Measurements from ENCODE around the gene YWHAG. TPM values are rescaled to one million over a fixed set of nuclear protein-coding genes. Genes with fewer than 3 reads are reported as not detected.

YWHAG gene
- total RNA-seq, 1 experiment from 2014 or later: 241 TPM

DNA sequence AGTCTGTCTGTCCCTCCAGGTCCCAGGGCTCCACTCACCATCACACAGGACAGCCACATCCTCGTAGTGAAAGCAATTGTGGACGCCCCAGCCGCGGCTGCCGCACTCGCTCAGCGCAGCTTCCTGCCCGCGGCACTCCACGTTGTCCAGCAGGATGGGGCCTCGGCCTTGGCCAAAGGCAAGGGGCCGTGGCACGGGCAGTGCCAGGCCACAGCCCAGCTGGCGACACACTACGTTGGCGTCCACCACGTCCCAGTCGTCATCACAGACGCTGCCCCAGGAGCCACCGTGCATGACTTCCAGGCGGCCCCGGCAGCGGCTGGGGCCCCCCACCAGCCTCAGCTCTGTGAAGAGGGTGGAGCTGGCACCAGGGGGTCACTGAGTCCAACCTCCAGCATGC, 41.5 kb upstream of the YWHAG start:
- H4K8ac ChIP-seq (replicated peaks; ENCODE audit: insufficient read length, low read depth, low read length): no peak overlapping the region

More for the DNA sequence above, 41.5 kb upstream of the YWHAG start:
- Histone ChIP-seq H3K9me3 (ENCODE audit: control insufficient read depth, low read depth, low read length) (no peaks in the 10 kb centered on the region), H3K18ac (ENCODE audit: insufficient read length, low read depth, low read length) (no peak overlapping the region), H3K14ac (ENCODE audit: insufficient read depth, low read length) (no peak overlapping the region), H2AK5ac (ENCODE audit: insufficient read length, low read length) (no peak overlapping the region), H4K20me1 (ENCODE audit: control insufficient read depth, insufficient read depth, insufficient read length) (no peaks in the 10 kb centered on the region), H3K27ac (ENCODE audit: insufficient read length, low read depth, low read length) (no peak overlapping the region), H3K56ac (ENCODE audit: insufficient read length, low read depth, low read length) (no peak overlapping the region), H2BK15ac (ENCODE audit: low read depth, low read length) (no peak overlapping the region), H3K23me2 (ENCODE audit: insufficient read length, low read depth, low read length, poor library complexity, severe bottlenecking) (no peaks in the 10 kb centered on the region), H2BK20ac (ENCODE audit: low read depth, low read length, poor library complexity, severe bottlenecking) (no peak overlapping the region), H4K5ac (ENCODE audit: insufficient read length, low read depth, low read length) (no peak overlapping the region), H2AFZ (ENCODE audit: low read length) (no peak overlapping the region), H2BK5ac (ENCODE audit: insufficient read length, low read length) (no peak overlapping the region), H3K79me2 (ENCODE audit: insufficient read depth, low read length) (no peaks in the 10 kb centered on the region), H3K4me1 (ENCODE audit: insufficient read depth, low read length) (no peaks in the 10 kb centered on the region), H3K4ac (ENCODE audit: low read depth, low read length) (no peak overlapping the region), H3K9ac (ENCODE audit: extremely low read depth, insufficient read length, low read length) (no peak overlapping the region), H3K79me1 (ENCODE audit: insufficient read depth, low read depth, low read length, poor library complexity, severe bottlenecking) (no peaks in the 10 kb centered on the region), H3K4me2 (ENCODE audit: insufficient read depth, insufficient read length, low read length) (no peak overlapping the region), H3T11ph (ENCODE audit: low read length) (no peak overlapping the region), H2BK120ac (ENCODE audit: low read depth, low read length, poor library complexity, severe bottlenecking) (no peak overlapping the region), H2BK12ac (ENCODE audit: insufficient read length, low read depth, low read length) (no peak overlapping the region), H3K27me3 (ENCODE audit: insufficient read depth, low read length) (no peaks in the 10 kb centered on the region), H3K23ac (ENCODE audit: insufficient read length, low read depth, low read length) (no peak overlapping the region), H4K91ac (ENCODE audit: insufficient read length, low read depth, low read length) (no peak overlapping the region)
- H3K27me3 Mint-ChIP-seq (ENCODE audit: low read depth): peaks cover 4% of the 10 kb centered on the region
- no peak for DNase-seq
- TF ChIP-seq, protein P1, sequence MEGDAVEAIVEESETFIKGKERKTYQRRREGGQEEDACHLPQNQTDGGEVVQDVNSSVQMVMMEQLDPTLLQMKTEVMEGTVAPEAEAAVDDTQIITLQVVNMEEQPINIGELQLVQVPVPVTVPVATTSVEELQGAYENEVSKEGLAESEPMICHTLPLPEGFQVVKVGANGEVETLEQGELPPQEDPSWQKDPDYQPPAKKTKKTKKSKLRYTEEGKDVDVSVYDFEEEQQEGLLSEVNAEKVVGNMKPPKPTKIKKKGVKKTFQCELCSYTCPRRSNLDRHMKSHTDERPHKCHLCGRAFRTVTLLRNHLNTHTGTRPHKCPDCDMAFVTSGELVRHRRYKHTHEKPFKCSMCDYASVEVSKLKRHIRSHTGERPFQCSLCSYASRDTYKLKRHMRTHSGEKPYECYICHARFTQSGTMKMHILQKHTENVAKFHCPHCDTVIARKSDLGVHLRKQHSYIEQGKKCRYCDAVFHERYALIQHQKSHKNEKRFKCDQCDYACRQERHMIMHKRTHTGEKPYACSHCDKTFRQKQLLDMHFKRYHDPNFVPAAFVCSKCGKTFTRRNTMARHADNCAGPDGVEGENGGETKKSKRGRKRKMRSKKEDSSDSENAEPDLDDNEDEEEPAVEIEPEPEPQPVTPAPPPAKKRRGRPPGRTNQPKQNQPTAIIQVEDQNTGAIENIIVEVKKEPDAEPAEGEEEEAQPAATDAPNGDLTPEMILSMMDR (conservative IDR thresholded peaks at IDR 0.05): no peak
- H3K9me3 Mint-ChIP-seq: peaks cover 0 to 4% of the 10 kb centered on the region in 2 experiments; a peak in 3 of 5 replicates
- H3K27ac Mint-ChIP-seq: no peak overlapping the region
- H3K4me1 Mint-ChIP-seq: peaks cover 19 to 26% of the 10 kb centered on the region in 2 experiments
- no peak overlapping the region for H3K4me3 Mint-ChIP-seq
- no CpG with 5 or more reads among the region's 23 CpGs for WGBS (ENCODE audit: extremely low coverage, insufficient read length, low lambda C conversion rate)
- H3K36me3 Mint-ChIP-seq (ENCODE audit: insufficient read depth in 1 of 3, low read depth in 3 of 3): no peaks in the 10 kb centered on the region
